NT2/D1 (cell line): ENCODE measurements around the gene BCL2L12.

Experiments
- SUZ12 ChIP-seq: IDR thresholded peaks from 2 replicates; pipeline ENCODE4 v1.6.1; 2011; ENCODE audit not compliant: insufficient read length, insufficient read depth; ENCODE audit errors: extremely low read depth
- ZNF274 ChIP-seq: IDR thresholded peaks from 2 replicates; pipeline ENCODE4 v1.6.1; 2011; ENCODE audit warnings: mild to moderate bottlenecking, low read depth, low read length

DNA sequence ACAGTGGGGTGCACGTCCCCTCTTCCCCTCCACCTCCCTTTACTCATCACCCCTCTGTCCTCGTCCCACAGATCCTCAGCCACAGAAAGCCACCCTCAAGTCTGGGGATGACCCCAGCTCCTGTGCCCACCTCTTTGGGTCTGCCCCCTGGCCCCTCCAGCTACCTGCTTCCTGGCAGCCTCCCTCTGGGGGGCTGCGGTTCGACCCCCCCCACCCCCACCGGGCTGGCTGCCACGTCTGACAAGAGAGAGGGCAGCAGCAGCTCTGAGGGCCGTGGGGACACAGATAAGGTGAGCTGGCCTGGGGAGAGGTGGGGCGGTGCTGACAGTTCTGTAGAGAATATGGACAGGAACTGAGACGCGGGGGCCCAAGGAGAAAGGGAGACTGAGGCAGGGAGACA lies 11.2 kb upstream of the BCL2L12 start:
- TF ChIP-seq ZNF274, result no peak
- no peak for TF ChIP-seq SUZ12
